HG03439 (cell line): ENCODE results near the gene SPC25.

ENCODE experiments used
- ATAC-seq: cut with Tn5 transposase; IDR thresholded peaks from one replicate; pipeline ENCODE4 v1.9.1; 2021; ENCODE audit warnings: mild to moderate bottlenecking, moderate library complexity; ENCODE audit not compliant: unreplicated experiment

Gene SPC25

GRCh38 chr2:168849610-168850009 is 40.6 kb downstream of the SPC25 start:
- ATAC-seq, result no peak

GRCh38 chr2:168848225-168848624 is 42.0 kb downstream of the SPC25 start:
- ATAC-seq, result no peak

- no peak for ATAC-seq
Measured at GRCh38 chr2:168843253-168843652, 47.0 kb downstream of the SPC25 start.

- ATAC-seq, result no peak
Measured at GRCh38 chr2:168841445-168841844, 48.8 kb downstream of the SPC25 start.

GRCh38 chr2:168835969-168836368 is 54.3 kb downstream of the SPC25 start:
- no peak for ATAC-seq

GRCh38 chr2:168831662-168832061 is 58.6 kb downstream of the SPC25 start:
- ATAC-seq, result no peak

- no peak for ATAC-seq
Measured at GRCh38 chr2:168830958-168831357, 59.3 kb downstream of the SPC25 start.

GRCh38 chr2:168825126-168825525 is 65.1 kb downstream of the SPC25 start:
- ATAC-seq, result no peak

GRCh38 chr2:168821992-168822391 is 68.2 kb downstream of the SPC25 start:
- ATAC-seq, result no peak

- ATAC-seq, result no peak
Measured at GRCh38 chr2:168821577-168821976, 68.7 kb downstream of the SPC25 start.
